Loucy (cell line): ENCODE results near the gene ZNF282.

Source experiments
- H2AFZ ChIP-seq: fragments of 200-600 bp; sonication (generic); 2 replicates; pipeline ENCODE4 v1.6.0; 2016; ENCODE audit warnings: antibody characterized with exemption, mild to moderate bottlenecking, low read length, moderate library complexity
- H3F3A ChIP-seq: fragments of 200-600 bp; 2 replicates; pipeline ENCODE4 v1.6.0; 2016; ENCODE audit warnings: antibody characterized with exemption, low read depth, mild to moderate bottlenecking
- H3K27me3 ChIP-seq: fragments of 200-600 bp; sonication (generic); 2 replicates; pipeline ENCODE4 v1.6.1; 2014; ENCODE audit warnings: low read length, mild to moderate bottlenecking; ENCODE audit not compliant: insufficient read depth, poor library complexity, severe bottlenecking
- H3K36me3 ChIP-seq: fragments of 200-600 bp; sonication (generic); 2 replicates; pipeline ENCODE4 v1.6.1; 2016; ENCODE audit warnings: low read length; ENCODE audit not compliant: insufficient read depth
- H3K4me1 ChIP-seq: fragments of 200-600 bp; sonication (generic); 2 replicates; pipeline ENCODE4 v1.5.1; 2014; ENCODE audit warnings: low read length, mild to moderate bottlenecking; ENCODE audit not compliant: insufficient read depth, poor library complexity, severe bottlenecking
- H3K4me2 ChIP-seq: fragments of 200-600 bp; sonication (generic); 2 replicates; pipeline ENCODE4 v1.6.0; 2014; ENCODE audit warnings: antibody characterized with exemption, low read length, low read depth, mild to moderate bottlenecking; ENCODE audit not compliant: poor library complexity, severe bottlenecking
- H3K4me3 ChIP-seq: fragments of 200-600 bp; sonication (generic); 2 replicates; pipeline ENCODE4 v1.5.1; 2014; ENCODE audit warnings: low read length, mild to moderate bottlenecking, mixed read lengths; ENCODE audit not compliant: poor library complexity, severe bottlenecking
- H3K79me2 ChIP-seq: fragments of 200-600 bp; sonication (generic); 2 replicates; pipeline ENCODE4 v1.6.1; 2014; ENCODE audit warnings: low read length; ENCODE audit not compliant: insufficient read depth
- H3K9ac ChIP-seq: fragments of 200-600 bp; sonication (generic); 2 replicates; pipeline ENCODE4 v1.6.0; 2014; ENCODE audit warnings: mild to moderate bottlenecking, low read depth, low read length, moderate library complexity; ENCODE audit not compliant: poor library complexity, severe bottlenecking
- H3K9me2 ChIP-seq: fragments of 200-600 bp; sonication (generic); replicated peaks from 2 replicates; pipeline ENCODE4 v1.6.1; 2016; ENCODE audit warnings: low read depth, low read length, mixed read lengths
- H3K9me3 ChIP-seq: fragments of 200-600 bp; sonication (generic); 2 replicates; pipeline ENCODE4 v1.6.1; 2014; ENCODE audit warnings: mild to moderate bottlenecking, antibody characterized with exemption, low read length, low read depth; ENCODE audit not compliant: insufficient read depth
- H4K20me1 ChIP-seq: fragments of 200-600 bp; sonication (generic); 2 replicates; pipeline ENCODE4 v1.6.0; 2014; ENCODE audit warnings: antibody characterized with exemption, low read length, mild to moderate bottlenecking; ENCODE audit not compliant: insufficient read depth, poor library complexity, severe bottlenecking
- EZH2phosphoT487 ChIP-seq: fragments of 200-600 bp; IDR thresholded peaks from 2 replicates; pipeline ENCODE4 v1.6.1; 2018; ENCODE audit warnings: antibody characterized with exemption, mild to moderate bottlenecking, moderate library complexity, borderline replicate concordance
- TF ChIP-seq, protein P1 (sequence below): fragments of 200-600 bp; sonication (generic); conservative IDR thresholded peaks from 2 replicates; pipeline ENCODE4 v1.5.1; 2014; ENCODE audit warnings: mild to moderate bottlenecking, antibody characterized with exemption, low read length

Gene ZNF282

DNA sequence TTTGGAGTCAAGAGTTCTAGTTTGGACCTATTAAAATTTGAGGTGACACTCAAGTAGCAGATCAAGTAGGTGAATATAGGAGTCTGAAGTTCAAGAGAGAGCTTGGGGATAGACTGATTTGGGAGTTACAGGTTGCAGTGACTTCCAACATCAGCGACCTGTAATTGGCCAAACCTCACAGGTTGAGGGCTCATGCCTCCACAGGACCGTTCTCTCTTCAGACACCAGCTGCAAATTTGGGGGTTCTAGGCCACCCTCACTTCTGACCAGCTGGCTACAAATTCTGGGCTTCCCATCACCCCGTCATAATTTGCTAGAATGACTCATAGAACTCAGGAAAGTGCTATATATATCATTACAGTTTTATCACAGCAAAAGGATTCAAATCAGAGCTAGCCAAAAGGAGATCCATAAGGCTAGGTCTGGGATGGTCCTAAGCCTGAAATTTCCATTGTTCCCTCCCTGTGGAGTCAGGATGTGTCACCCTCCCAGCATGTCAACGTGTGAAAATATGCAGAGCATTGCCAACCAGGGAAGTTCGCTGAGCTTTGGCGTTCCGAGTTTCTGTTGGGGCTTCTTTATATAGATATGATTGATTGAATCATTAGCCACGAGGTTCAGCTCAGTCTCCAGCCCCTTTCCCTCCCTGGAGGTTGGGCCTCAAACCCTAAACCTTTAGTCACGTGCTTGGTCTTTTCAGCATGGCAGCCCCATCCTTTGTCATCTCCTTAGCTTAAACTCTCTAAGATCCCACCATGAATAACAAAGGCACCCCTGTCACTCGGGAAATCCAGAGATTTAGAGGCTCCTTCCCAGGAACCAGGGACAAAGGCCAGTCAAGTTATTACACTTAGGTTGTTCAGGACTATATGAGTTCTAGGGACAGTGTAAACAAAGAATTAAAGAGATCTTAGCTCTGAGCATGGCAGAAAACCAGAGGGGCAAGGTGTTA is 23.4 kb downstream of the ZNF282 start:
- H3K79me2 ChIP-seq: no peaks in the 10 kb centered on the region
- no peaks in the 10 kb centered on the region for H3K27me3 ChIP-seq
- H3K4me3 ChIP-seq: no peak overlapping the region
- H4K20me1 ChIP-seq: no peaks in the 10 kb centered on the region
- H3K4me2 ChIP-seq: no peak overlapping the region
- TF ChIP-seq EZH2phosphoT487: no peak
- TF ChIP-seq, protein P1, sequence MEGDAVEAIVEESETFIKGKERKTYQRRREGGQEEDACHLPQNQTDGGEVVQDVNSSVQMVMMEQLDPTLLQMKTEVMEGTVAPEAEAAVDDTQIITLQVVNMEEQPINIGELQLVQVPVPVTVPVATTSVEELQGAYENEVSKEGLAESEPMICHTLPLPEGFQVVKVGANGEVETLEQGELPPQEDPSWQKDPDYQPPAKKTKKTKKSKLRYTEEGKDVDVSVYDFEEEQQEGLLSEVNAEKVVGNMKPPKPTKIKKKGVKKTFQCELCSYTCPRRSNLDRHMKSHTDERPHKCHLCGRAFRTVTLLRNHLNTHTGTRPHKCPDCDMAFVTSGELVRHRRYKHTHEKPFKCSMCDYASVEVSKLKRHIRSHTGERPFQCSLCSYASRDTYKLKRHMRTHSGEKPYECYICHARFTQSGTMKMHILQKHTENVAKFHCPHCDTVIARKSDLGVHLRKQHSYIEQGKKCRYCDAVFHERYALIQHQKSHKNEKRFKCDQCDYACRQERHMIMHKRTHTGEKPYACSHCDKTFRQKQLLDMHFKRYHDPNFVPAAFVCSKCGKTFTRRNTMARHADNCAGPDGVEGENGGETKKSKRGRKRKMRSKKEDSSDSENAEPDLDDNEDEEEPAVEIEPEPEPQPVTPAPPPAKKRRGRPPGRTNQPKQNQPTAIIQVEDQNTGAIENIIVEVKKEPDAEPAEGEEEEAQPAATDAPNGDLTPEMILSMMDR: no peak
- H3K9me2 ChIP-seq: no peaks in the 10 kb centered on the region
- H3K9me3 ChIP-seq: no peaks in the 10 kb centered on the region
- no peaks in the 10 kb centered on the region for H3F3A ChIP-seq
- peaks cover 78% of the 10 kb centered on the region; the same call in 1 of the 2 replicates for H3K36me3 ChIP-seq
- H3K9ac ChIP-seq: no peak overlapping the region
- H3K4me1 ChIP-seq: no peaks in the 10 kb centered on the region
- no peak overlapping the region for H2AFZ ChIP-seq

GRCh38 chr7:149220534-149220933 is 25.2 kb downstream of the ZNF282 start:
- H3K9ac ChIP-seq: no peak overlapping the region
- TF ChIP-seq, protein P1: no peak
- TF ChIP-seq EZH2phosphoT487: no peak
- H3K27me3 ChIP-seq: no peaks in the 10 kb centered on the region
- H2AFZ ChIP-seq: no peak overlapping the region
- no peaks in the 10 kb centered on the region for H3K9me3 ChIP-seq
- no peaks in the 10 kb centered on the region for H3K79me2 ChIP-seq
- H3K4me2 ChIP-seq: no peak overlapping the region
- H4K20me1 ChIP-seq: no peaks in the 10 kb centered on the region
- no peaks in the 10 kb centered on the region for H3F3A ChIP-seq
- no peak overlapping the region for H3K4me3 ChIP-seq
- no peaks in the 10 kb centered on the region for H3K4me1 ChIP-seq
- H3K9me2 ChIP-seq: no peaks in the 10 kb centered on the region
- peaks cover 74% of the 10 kb centered on the region; the same call in 1 of the 2 replicates for H3K36me3 ChIP-seq

DNA sequence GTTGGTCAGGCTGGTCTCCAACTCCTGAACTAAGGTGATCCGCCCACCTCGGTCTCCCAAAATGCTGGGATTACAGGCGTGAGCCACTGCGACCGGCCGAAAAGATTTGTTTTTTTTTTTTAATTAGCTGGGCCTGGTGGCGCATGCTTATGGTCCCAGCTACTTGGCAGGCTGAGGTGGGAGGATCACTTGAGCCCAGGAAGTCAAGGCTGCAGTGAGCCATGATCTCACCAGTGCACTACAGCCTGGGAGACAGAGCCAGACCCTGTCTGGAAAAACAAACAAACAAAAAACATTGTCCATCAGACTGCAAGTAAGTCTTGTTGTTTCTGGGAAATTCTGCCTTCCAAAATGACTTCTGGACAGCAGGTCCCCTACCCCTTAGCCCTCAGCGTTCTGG is 27.8 kb downstream of the ZNF282 start:
- H4K20me1 ChIP-seq: no peaks in the 10 kb centered on the region
- H3K79me2 ChIP-seq: no peaks in the 10 kb centered on the region
- no peaks in the 10 kb centered on the region for H3K4me1 ChIP-seq
- no peaks in the 10 kb centered on the region for H3F3A ChIP-seq
- H3K9me2 ChIP-seq: no peaks in the 10 kb centered on the region
- no peak overlapping the region for H2AFZ ChIP-seq
- H3K36me3 ChIP-seq: peaks cover 59% of the 10 kb centered on the region; the same call in 1 of the 2 replicates
- H3K27me3 ChIP-seq: no peaks in the 10 kb centered on the region
- TF ChIP-seq, protein P1: no peak
- no peak for TF ChIP-seq EZH2phosphoT487
- H3K9me3 ChIP-seq: no peaks in the 10 kb centered on the region
- no peak overlapping the region for H3K4me2 ChIP-seq
- no peak overlapping the region for H3K4me3 ChIP-seq
- no peak overlapping the region for H3K9ac ChIP-seq
